Smooth muscle cell (in vitro differentiated cells): ENCODE results near the gene DTWD2. TPM values are rescaled to one million over a fixed set of nuclear protein-coding genes. Genes with fewer than 3 reads are reported as not detected.
"Not testable (repeated sequence)": the region's sequence is repeated elsewhere in the genome, so short reads cannot be mapped to it uniquely, and the experiment has no call there.

Source experiments
- DNase-seq: peaks from one replicate; lab custom pipeline; 2025; ENCODE audit not compliant: unreplicated experiment; lab: John Stamatoyannopoulos, UW
- H2AFZ ChIP-seq: fragments of 200-600 bp; sonication (generic); 2 replicates; pipeline ENCODE4 v1.6.0; 2016; ENCODE audit warnings: antibody characterized with exemption, low read depth, mild to moderate bottlenecking
- H3F3A ChIP-seq: fragments of 200-600 bp; sonication (generic); 2 replicates; pipeline ENCODE4 v1.6.0; 2017; ENCODE audit warnings: antibody characterized with exemption, low read depth
- H3K27ac ChIP-seq: fragments of 200-600 bp; sonication (generic); 2 replicates; pipeline ENCODE4 v1.5.1; 2016; ENCODE audit warnings: low read depth, mild to moderate bottlenecking
- H3K27me3 ChIP-seq: fragments of 200-600 bp; sonication (generic); 2 replicates; pipeline ENCODE4 v1.6.1; 2016; ENCODE audit warnings: low read depth, mild to moderate bottlenecking
- H3K36me3 ChIP-seq: fragments of 200-600 bp; sonication (generic); 2 replicates; pipeline ENCODE4 v1.5.1; 2016; ENCODE audit warnings: low read depth
- H3K4me1 ChIP-seq: fragments of 200-600 bp; sonication (generic); 2 replicates; pipeline ENCODE4 v1.5.1; 2016; ENCODE audit warnings: low read depth
- H3K4me2 ChIP-seq: fragments of 200-600 bp; sonication (generic); 2 replicates; pipeline ENCODE4 v1.6.0; 2016; ENCODE audit warnings: mild to moderate bottlenecking
- H3K4me3 ChIP-seq: fragments of 200-600 bp; sonication (generic); 2 replicates; pipeline ENCODE4 v1.5.1; 2016; ENCODE audit warnings: mild to moderate bottlenecking
- H3K79me2 ChIP-seq: fragments of 200-600 bp; sonication (generic); 2 replicates; pipeline ENCODE4 v1.6.0; 2016; ENCODE audit warnings: low read depth, mild to moderate bottlenecking
- H3K9ac ChIP-seq: fragments of 200-600 bp; sonication (generic); 2 replicates; pipeline ENCODE4 v1.6.0; 2016; ENCODE audit warnings: low read depth
- H3K9me3 ChIP-seq: fragments of 200-600 bp; sonication (generic); replicated peaks from 2 replicates; pipeline ENCODE4 v1.5.1; 2016; ENCODE audit warnings: low read depth
- H4K20me1 ChIP-seq: fragments of 200-600 bp; sonication (generic); 2 replicates; pipeline ENCODE4 v1.6.0; 2016; ENCODE audit warnings: low read depth
- CTCF ChIP-seq: fragments of 200-600 bp; sonication (generic); IDR thresholded peaks from 2 replicates; pipeline ENCODE4 v1.5.1; 2017; ENCODE audit warnings: borderline replicate concordance, mild to moderate bottlenecking, antibody characterized with exemption; ENCODE audit not compliant: insufficient read depth, poor library complexity, severe bottlenecking
- WGBS: methylation state at CpG from one replicate; pipeline ENCODE4 v1.1.7; 2016; ENCODE audit warnings: low lambda C conversion rate; 5-methylcytosine and 5-hydroxymethylcytosine counted together
- polyA plus RNA-seq: library from polyadenylated mRNA; unstranded; fragments of >200 nt; fragmentation: Nextera tagmentation; extraction: Ambion mirVana; gene quantifications from 2 replicates; pipeline ENCODE4 v1.2.1, GENCODE V29; 2016
- total RNA-seq: library from RNA; depleted of rRNA; stranded (reverse); fragments of >200 nt; gene quantifications from 2 replicates; pipeline ENCODE4 v1.2.3, GENCODE V29; 2014

The DTWD2 gene
- total and polyA plus RNA-seq, 2 experiments from 2014 or later, result 0.58 to 1.7 TPM

- H3K9ac ChIP-seq, result no peak overlapping the region
- H2AFZ ChIP-seq, result no peak overlapping the region
- H3K4me3 ChIP-seq, result no peak overlapping the region
- H3K36me3 ChIP-seq, result no peaks in the 10 kb centered on the region
- no peak overlapping the region for H3K4me2 ChIP-seq
- H4K20me1 ChIP-seq, result no peaks in the 10 kb centered on the region
- TF ChIP-seq CTCF, result no peak
- H3K79me2 ChIP-seq, result no peaks in the 10 kb centered on the region
- H3K4me1 ChIP-seq, result no peaks in the 10 kb centered on the region
- H3K9me3 ChIP-seq, result no peaks in the 10 kb centered on the region
- H3K27ac ChIP-seq, result no peak overlapping the region
- H3K27me3 ChIP-seq, result no peaks in the 10 kb centered on the region
- no peak for DNase-seq
- no peaks in the 10 kb centered on the region for H3F3A ChIP-seq
- WGBS, result 85% methylated on average over 8 of the region's 8 CpGs
Observed at GRCh38 chr5:118968406-118968911, 19.9 kb downstream of the DTWD2 start.

- Histone ChIP-seq H2AFZ (no peak overlapping the region), H3K27me3 (no peaks in the 10 kb centered on the region), H3K4me2 (no peak overlapping the region), H3K79me2 (no peaks in the 10 kb centered on the region), H3K9me3 (no peaks in the 10 kb centered on the region), H3F3A (no peaks in the 10 kb centered on the region), H4K20me1 (no peaks in the 10 kb centered on the region), H3K4me3 (no peak overlapping the region), H3K9ac (no peak overlapping the region), H3K4me1 (no peaks in the 10 kb centered on the region), H3K27ac (no peak overlapping the region), H3K36me3 (no peaks in the 10 kb centered on the region)
- WGBS, result 92% methylated on average over 2 of the region's 2 CpGs
- no peak for TF ChIP-seq CTCF
- DNase-seq, result no peak
Observed at GRCh38 chr5:118967059-118967508, 21.3 kb downstream of the DTWD2 start.

- H3K27me3 ChIP-seq, result no peaks in the 10 kb centered on the region
- no peak overlapping the region for H3K9ac ChIP-seq
- no peak overlapping the region for H3K27ac ChIP-seq
- no peaks in the 10 kb centered on the region for H3F3A ChIP-seq
- WGBS, result 88% methylated on average over 3 of the region's 3 CpGs
- DNase-seq, result no peak
- no peak overlapping the region for H3K4me3 ChIP-seq
- no peaks in the 10 kb centered on the region for H4K20me1 ChIP-seq
- no peaks in the 10 kb centered on the region for H3K79me2 ChIP-seq
- no peak overlapping the region for H3K4me2 ChIP-seq
- no peaks in the 10 kb centered on the region for H3K4me1 ChIP-seq
- H2AFZ ChIP-seq, result no peak overlapping the region
- no peaks in the 10 kb centered on the region for H3K36me3 ChIP-seq
- TF ChIP-seq CTCF, result no peak
- H3K9me3 ChIP-seq, result no peaks in the 10 kb centered on the region
Observed at GRCh38 chr5:118965890-118966289, 22.5 kb downstream of the DTWD2 start.

GRCh38 chr5:118964970-118965369, 23.4 kb downstream of the DTWD2 start:
- not testable (repeated sequence) for H2AFZ ChIP-seq, H4K20me1 ChIP-seq, H3K27ac ChIP-seq, H3K36me3 ChIP-seq, H3K27me3 ChIP-seq, H3K9ac ChIP-seq, DNase-seq, H3K9me3 ChIP-seq, H3K4me1 ChIP-seq, H3K79me2 ChIP-seq, H3F3A ChIP-seq, H3K4me2 ChIP-seq, H3K4me3 ChIP-seq
- 96% methylated on average over 24 of the region's 34 CpGs for WGBS

GRCh38 chr5:118964388-118964787, 24.0 kb downstream of the DTWD2 start:
- DNase-seq, H3K4me1 ChIP-seq, H3K4me2 ChIP-seq, H3K9ac ChIP-seq, H4K20me1 ChIP-seq, H2AFZ ChIP-seq, H3K79me2 ChIP-seq, H3K27me3 ChIP-seq, H3K36me3 ChIP-seq, H3K9me3 ChIP-seq, H3F3A ChIP-seq, H3K27ac ChIP-seq, H3K4me3 ChIP-seq: not testable (repeated sequence)
- 94% methylated on average over 19 of the region's 22 CpGs for WGBS
